ENCODE results near the gene ASTN2. TPM values are rescaled to one million over a fixed set of nuclear protein-coding genes. Genes with fewer than 3 reads are reported as not detected.

ASTN2 gene
- total and polyA plus RNA-seq, 2 experiments from 2014 or later, result 7.0 to 24.6 TPM

DNA sequence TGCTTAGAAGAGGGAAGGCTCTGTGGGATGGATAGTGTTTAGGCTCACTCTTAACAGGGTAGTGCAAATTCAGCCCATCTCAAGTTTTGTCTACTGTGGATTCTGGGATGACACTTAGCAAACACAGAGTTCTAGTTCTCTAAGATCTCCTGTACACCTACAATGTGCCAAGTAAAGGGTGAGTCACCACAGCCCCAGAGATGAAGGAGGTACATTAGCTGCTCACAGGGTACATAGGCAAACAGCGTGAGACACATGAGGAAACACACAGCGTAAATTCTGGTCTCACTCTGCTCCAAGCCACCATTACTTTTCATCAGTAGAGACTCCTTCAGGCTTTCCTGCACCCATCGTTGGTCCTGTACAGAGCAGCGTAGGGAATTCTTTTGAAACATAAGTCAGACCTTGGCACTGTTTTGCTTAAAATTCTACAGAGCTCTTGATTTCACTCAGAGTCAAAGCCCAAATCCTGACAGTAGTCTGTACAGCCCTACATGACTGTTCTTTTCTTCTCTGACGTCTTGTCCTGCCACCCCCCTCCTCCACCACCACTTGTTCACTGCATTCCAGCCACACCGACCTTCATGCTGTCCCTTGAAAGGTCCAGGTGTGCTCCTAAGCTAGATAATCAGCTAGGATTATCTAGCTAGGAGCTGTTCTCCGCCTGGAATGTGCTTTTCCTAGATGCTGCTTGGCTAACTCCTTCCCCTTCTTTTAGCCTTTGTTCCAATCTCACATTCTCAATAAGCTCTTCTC lies 8.7 kb downstream of the ASTN2 start:
- Histone ChIP-seq H4K20me1 (replicated peaks; ENCODE audit: insufficient read depth) (peaks cover 7% of the 10 kb centered on the region), H3K27ac (ENCODE audit: low read depth) (no peak overlapping the region), H3K9me2 (ENCODE audit: insufficient read depth) (no peaks in the 10 kb centered on the region), H3K27me3 (ENCODE audit: insufficient read depth) (no peaks in the 10 kb centered on the region), H3K79me2 (replicated peaks; ENCODE audit: insufficient read depth) (0 out of 2 replicates have a peak, but pooled peaks cover 4% of the 10 kb centered on the region), H2AFZ (no peak overlapping the region), H3K4me3 (no peak overlapping the region), H3K4me1 (ENCODE audit: insufficient read depth) (peaks cover 35% of the 10 kb centered on the region), H3F3A (replicated peaks; ENCODE audit: low read depth) (no peaks in the 10 kb centered on the region), H3K36me3 (ENCODE audit: insufficient read depth) (no peaks in the 10 kb centered on the region), H3K4me2 (no peak overlapping the region)
- H3K4me1 Mint-ChIP-seq, result peaks cover 46% of the 10 kb centered on the region
- peak; percentile 44 for DNase-seq (ENCODE audit: low spot score)
- H3K36me3 Mint-ChIP-seq (ENCODE audit: low read depth), result no peaks in the 10 kb centered on the region; the same call in 2 of the 3 replicates
- no peak overlapping the region for H3K4me3 Mint-ChIP-seq
- no peak overlapping the region for H3K27ac Mint-ChIP-seq
- peak; percentile 15; the same call in 1 of the 3 replicates for ATAC-seq
- TF ChIP-seq, protein P1, sequence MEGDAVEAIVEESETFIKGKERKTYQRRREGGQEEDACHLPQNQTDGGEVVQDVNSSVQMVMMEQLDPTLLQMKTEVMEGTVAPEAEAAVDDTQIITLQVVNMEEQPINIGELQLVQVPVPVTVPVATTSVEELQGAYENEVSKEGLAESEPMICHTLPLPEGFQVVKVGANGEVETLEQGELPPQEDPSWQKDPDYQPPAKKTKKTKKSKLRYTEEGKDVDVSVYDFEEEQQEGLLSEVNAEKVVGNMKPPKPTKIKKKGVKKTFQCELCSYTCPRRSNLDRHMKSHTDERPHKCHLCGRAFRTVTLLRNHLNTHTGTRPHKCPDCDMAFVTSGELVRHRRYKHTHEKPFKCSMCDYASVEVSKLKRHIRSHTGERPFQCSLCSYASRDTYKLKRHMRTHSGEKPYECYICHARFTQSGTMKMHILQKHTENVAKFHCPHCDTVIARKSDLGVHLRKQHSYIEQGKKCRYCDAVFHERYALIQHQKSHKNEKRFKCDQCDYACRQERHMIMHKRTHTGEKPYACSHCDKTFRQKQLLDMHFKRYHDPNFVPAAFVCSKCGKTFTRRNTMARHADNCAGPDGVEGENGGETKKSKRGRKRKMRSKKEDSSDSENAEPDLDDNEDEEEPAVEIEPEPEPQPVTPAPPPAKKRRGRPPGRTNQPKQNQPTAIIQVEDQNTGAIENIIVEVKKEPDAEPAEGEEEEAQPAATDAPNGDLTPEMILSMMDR (conservative IDR thresholded peaks at IDR 0.05; ENCODE audit: low read depth in 2 of 2), result no peak
- TF ChIP-seq, protein P2, sequence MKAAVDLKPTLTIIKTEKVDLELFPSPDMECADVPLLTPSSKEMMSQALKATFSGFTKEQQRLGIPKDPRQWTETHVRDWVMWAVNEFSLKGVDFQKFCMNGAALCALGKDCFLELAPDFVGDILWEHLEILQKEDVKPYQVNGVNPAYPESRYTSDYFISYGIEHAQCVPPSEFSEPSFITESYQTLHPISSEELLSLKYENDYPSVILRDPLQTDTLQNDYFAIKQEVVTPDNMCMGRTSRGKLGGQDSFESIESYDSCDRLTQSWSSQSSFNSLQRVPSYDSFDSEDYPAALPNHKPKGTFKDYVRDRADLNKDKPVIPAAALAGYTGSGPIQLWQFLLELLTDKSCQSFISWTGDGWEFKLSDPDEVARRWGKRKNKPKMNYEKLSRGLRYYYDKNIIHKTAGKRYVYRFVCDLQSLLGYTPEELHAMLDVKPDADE (IDR thresholded peaks at IDR 0.05), result no peak
- TF ChIP-seq, protein P3, sequence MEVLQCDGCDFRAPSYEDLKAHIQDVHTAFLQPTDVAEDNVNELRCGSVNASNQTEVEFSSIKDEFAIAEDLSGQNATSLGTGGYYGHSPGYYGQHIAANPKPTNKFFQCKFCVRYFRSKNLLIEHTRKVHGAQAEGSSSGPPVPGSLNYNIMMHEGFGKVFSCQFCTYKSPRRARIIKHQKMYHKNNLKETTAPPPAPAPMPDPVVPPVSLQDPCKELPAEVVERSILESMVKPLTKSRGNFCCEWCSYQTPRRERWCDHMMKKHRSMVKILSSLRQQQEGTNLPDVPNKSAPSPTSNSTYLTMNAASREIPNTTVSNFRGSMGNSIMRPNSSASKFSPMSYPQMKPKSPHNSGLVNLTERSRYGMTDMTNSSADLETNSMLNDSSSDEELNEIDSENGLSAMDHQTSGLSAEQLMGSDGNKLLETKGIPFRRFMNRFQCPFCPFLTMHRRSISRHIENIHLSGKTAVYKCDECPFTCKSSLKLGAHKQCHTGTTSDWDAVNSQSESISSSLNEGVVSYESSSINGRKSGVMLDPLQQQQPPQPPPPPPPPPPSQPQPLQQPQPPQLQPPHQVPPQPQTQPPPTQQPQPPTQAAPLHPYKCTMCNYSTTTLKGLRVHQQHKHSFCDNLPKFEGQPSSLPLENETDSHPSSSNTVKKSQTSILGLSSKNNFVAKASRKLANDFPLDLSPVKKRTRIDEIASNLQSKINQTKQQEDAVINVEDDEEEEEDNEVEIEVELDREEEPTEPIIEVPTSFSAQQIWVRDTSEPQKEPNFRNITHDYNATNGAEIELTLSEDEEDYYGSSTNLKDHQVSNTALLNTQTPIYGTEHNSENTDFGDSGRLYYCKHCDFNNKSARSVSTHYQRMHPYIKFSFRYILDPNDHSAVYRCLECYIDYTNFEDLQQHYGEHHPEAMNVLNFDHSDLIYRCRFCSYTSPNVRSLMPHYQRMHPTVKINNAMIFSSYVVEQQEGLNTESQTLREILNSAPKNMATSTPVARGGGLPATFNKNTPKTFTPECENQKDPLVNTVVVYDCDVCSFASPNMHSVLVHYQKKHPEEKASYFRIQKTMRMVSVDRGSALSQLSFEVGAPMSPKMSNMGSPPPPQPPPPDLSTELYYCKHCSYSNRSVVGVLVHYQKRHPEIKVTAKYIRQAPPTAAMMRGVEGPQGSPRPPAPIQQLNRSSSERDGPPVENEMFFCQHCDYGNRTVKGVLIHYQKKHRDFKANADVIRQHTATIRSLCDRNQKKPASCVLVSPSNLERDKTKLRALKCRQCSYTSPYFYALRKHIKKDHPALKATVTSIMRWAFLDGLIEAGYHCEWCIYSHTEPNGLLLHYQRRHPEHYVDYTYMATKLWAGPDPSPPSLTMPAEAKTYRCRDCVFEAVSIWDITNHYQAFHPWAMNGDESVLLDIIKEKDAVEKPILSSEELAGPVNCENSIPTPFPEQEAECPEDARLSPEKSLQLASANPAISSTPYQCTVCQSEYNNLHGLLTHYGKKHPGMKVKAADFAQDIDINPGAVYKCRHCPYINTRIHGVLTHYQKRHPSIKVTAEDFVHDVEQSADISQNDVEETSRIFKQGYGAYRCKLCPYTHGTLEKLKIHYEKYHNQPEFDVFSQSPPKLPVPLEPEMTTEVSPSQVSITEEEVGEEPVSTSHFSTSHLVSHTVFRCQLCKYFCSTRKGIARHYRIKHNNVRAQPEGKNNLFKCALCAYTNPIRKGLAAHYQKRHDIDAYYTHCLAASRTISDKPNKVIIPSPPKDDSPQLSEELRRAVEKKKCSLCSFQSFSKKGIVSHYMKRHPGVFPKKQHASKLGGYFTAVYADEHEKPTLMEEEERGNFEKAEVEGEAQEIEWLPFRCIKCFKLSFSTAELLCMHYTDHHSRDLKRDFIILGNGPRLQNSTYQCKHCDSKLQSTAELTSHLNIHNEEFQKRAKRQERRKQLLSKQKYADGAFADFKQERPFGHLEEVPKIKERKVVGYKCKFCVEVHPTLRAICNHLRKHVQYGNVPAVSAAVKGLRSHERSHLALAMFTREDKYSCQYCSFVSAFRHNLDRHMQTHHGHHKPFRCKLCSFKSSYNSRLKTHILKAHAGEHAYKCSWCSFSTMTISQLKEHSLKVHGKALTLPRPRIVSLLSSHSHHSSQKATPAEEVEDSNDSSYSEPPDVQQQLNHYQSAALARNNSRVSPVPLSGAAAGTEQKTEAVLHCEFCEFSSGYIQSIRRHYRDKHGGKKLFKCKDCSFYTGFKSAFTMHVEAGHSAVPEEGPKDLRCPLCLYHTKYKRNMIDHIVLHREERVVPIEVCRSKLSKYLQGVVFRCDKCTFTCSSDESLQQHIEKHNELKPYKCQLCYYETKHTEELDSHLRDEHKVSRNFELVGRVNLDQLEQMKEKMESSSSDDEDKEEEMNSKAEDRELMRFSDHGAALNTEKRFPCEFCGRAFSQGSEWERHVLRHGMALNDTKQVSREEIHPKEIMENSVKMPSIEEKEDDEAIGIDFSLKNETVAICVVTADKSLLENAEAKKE (CRISPR knock-in tag; IDR thresholded peaks at IDR 0.05), result 0 out of 2 replicates have a peak, but pooled peaks have one; percentile 33
- H3K27me3 Mint-ChIP-seq (ENCODE audit: insufficient read depth, low read depth, poor library complexity), result peaks cover 5% of the 10 kb centered on the region
- H3K9me3 Mint-ChIP-seq, result no peaks in the 10 kb centered on the region

Data from GM23338 (cell line).